GM12892 (cell line): ENCODE measurements around the gene CELF3.
"Not testable (repeated sequence)": the region's sequence is repeated elsewhere in the genome, so short reads cannot be mapped to it uniquely, and the experiment has no call there.

ENCODE experiments used
- POLR2A ChIP-seq: IDR thresholded peaks from 2 replicates; pipeline ENCODE4 v1.6.1; 2011; ENCODE audit warnings: low read depth, low read length, control low read depth
- POLR2AphosphoS5 ChIP-seq: IDR thresholded peaks from 2 replicates; pipeline ENCODE4 v1.6.1; 2011; ENCODE audit warnings: low read depth, low read length, control low read depth

DNA sequence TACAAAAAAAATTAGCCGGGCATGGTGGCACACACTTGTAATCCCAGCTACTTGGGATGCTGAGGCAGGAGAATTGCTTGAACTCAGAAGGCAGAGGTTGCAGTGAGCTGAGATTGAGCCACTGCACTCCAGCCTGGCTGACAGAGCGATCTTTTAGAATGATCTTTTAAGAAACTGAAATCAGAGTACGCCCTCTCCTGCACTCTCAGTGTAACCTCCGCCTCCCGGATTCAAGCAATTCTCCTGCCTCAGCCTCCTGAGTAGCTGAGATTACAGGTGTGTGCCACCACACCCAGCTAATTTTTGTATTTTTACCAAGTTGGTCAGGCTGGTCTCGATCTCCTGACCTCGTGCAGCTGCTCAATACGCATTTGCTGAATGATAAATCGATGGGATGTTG, 17.4 kb upstream of the CELF3 start:
- TF ChIP-seq POLR2AphosphoS5, POLR2A: not testable (repeated sequence)
